NCI-H526 treated with DMSO at 0.1 percent for 48 hours (cell line): Measurements from ENCODE around the gene RAI1.
A peak's percentile ranks its signal among the peaks of the same experiment; 100 is the strongest.

ENCODE experiments used
- DNase-seq: peaks from one replicate; lab custom pipeline; 2025; lab: John Stamatoyannopoulos, UW

The RAI1 gene

GRCh38 chr17:17732892-17733670 is 51.8 kb downstream of the RAI1 start:
- DNase-seq, result no peak

GRCh38 chr17:17736205-17737183 is 55.2 kb downstream of the RAI1 start:
- no peak for DNase-seq

- no peak for DNase-seq
Measured at GRCh38 chr17:17737961-17738894, 57.0 kb downstream of the RAI1 start.

GRCh38 chr17:17738901-17739300 is 57.6 kb downstream of the RAI1 start:
- no peak for DNase-seq

- DNase-seq, result no peak
Measured at GRCh38 chr17:17739388-17740066, 58.3 kb downstream of the RAI1 start.

GRCh38 chr17:17740615-17741348 is 59.5 kb downstream of the RAI1 start:
- DNase-seq, result no peak

GRCh38 chr17:17741349-17742023 is 60.2 kb downstream of the RAI1 start:
- DNase-seq, result no peak

GRCh38 chr17:17742133-17742621 is 60.9 kb downstream of the RAI1 start:
- no peak for DNase-seq

GRCh38 chr17:17742688-17743390 is 61.6 kb downstream of the RAI1 start:
- no peak for DNase-seq

GRCh38 chr17:17743391-17744112 is 62.3 kb downstream of the RAI1 start:
- no peak for DNase-seq

- no peak for DNase-seq
Measured at GRCh38 chr17:17744116-17744515, 62.9 kb downstream of the RAI1 start.

GRCh38 chr17:17745476-17746455 is 64.5 kb downstream of the RAI1 start:
- no peak for DNase-seq

- no peak for DNase-seq
Measured at GRCh38 chr17:17748179-17748578, 66.9 kb downstream of the RAI1 start.

- DNase-seq, result no peak
Measured at GRCh38 chr17:17748604-17749003, 67.3 kb downstream of the RAI1 start.

- no peak for DNase-seq
Measured at GRCh38 chr17:17749025-17749772, 67.9 kb downstream of the RAI1 start.

GRCh38 chr17:17749921-17750320 is 68.7 kb downstream of the RAI1 start:
- peak; percentile 3 for DNase-seq
